GM10266 (cell line): Measurements from ENCODE around the gene NPDC1.
A peak's percentile ranks its signal among the peaks of the same experiment; 100 is the strongest.

Source experiments
- DNase-seq: peaks from one replicate; pipeline ENCODE4 v3.0.0; 2012; ENCODE audit errors: extremely low spot score
- TF ChIP-seq, protein P1 (sequence below): IDR thresholded peaks from 2 replicates; pipeline ENCODE4 v1.5.1; 2012; ENCODE audit warnings: mild to moderate bottlenecking, low read depth; ENCODE audit not compliant: control insufficient read depth, insufficient read depth; ENCODE audit errors: missing control alignments

The NPDC1 gene

DNA sequence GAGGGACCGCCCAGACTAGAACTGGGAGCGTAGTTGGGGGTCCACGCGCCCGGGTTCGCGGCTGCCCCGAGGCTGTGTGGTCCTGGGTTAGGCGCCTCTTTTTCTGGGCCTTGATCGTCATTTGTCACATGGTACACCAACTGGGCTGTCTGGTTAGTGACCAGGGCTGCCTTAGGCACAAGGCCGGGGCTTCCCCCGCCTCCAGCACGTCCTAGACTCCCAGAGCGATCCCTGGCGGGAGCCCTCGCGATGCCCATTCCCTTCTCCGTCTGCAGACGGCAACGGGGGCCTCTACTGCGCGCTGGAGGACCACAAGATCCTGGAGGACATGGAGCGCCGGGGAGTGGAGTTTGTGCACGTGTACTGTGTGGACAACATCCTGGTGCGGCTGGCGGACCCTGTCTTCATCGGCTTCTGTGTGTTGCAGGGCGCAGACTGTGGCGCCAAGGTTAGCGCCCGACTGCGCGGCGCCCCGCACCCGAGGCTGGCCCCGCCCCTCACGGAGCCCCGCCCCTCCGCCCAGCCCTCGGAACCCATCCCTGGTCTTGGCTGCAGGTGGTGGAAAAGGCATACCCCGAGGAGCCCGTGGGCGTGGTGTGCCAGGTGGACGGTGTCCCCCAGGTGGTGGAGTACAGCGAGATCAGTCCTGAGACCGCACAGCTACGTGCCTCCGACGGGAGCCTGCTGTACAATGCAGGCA lies 32.9 kb upstream of the NPDC1 start:
- DNase-seq: no peak
- TF ChIP-seq, protein P1, sequence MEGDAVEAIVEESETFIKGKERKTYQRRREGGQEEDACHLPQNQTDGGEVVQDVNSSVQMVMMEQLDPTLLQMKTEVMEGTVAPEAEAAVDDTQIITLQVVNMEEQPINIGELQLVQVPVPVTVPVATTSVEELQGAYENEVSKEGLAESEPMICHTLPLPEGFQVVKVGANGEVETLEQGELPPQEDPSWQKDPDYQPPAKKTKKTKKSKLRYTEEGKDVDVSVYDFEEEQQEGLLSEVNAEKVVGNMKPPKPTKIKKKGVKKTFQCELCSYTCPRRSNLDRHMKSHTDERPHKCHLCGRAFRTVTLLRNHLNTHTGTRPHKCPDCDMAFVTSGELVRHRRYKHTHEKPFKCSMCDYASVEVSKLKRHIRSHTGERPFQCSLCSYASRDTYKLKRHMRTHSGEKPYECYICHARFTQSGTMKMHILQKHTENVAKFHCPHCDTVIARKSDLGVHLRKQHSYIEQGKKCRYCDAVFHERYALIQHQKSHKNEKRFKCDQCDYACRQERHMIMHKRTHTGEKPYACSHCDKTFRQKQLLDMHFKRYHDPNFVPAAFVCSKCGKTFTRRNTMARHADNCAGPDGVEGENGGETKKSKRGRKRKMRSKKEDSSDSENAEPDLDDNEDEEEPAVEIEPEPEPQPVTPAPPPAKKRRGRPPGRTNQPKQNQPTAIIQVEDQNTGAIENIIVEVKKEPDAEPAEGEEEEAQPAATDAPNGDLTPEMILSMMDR: no peak

DNA sequence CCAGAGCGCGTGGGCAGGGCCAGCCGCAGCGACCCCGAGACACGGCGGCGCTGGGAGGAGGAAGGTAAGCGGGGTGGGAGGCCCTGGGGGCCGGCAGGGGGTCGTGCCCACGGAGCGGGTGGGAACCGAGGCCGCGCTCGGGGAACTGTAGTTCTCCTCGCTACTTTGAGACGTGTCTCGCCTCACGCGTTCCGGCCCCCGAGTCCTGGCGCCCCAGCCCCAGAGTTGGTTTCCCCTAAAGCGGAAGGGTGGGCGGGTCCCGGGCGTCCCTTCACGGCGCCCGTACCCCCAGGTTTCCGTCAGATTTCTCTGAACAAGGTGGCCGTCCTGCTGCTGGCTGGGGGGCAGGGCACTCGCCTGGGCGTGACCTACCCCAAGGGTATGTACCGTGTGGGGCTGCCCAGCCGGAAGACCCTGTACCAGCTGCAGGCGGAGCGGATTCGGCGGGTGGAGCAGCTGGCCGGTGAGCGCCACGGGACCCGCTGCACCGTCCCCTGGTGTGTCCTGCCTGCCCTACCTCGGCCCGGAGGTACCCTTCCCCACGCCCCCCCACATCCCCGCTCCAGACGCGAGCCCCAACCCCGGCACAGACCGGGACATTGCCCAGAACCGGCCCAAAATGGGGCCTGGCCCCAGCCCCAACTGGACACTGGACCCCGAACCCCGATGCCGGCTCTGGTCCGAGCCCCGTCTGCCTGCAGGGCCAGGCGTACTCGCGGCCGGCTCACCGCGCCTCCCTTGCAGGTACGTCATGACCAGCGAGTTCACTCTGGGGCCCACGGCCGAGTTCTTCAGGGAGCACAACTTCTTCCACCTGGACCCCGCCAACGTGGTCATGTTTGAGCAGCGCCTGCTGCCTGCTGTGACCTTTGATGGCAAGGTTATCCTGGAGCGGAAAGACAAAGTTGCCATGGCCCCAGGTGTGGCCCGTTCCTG lies 32.0 kb upstream of the NPDC1 start:
- TF ChIP-seq, protein P1: no peak
- peak; percentile 72 for DNase-seq

DNA sequence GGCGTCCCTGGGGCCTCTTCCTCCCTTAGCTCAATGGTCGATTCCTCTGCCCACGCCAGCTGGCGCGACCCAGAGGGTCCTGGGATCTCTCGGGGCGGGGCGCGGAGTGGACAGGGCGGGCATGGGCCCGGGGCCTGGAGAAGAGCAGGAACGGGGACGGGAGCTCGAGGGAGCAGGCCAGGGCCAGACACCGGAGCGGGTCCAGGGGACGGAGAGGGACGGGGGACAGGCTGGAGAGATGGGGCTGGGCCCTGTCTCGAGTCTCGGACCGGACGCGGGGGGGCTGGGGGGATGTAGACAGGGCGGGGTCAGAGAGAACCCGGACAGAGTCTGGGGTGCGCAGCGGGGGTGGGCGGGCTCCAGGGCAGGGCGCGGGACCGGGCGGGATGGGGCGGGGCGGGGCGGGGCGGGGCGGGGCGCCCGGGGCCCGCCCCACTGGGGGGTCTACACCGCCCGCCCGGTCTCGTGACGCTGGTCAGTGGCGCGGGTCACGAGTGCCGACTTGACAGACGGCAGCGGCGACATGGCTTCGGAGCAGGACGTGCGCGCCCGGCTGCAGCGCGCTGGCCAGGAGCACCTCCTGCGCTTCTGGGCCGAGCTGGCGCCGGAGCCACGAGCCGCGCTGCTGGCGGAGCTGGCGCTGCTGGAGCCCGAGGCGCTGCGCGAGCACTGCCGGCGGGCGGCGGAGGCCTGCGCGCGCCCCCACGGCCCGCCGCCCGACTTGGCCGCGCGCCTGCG lies 31.2 kb upstream of the NPDC1 start, which contains the start of gene UAP1L1:
Gene UAP1L1 (plus strand): TSS at position 508 of the 738 bp plus-strand sequence. CDS start 16 bp downstream, at position 524.
- TF ChIP-seq, protein P1: no peak
- DNase-seq: peak; percentile 93

DNA sequence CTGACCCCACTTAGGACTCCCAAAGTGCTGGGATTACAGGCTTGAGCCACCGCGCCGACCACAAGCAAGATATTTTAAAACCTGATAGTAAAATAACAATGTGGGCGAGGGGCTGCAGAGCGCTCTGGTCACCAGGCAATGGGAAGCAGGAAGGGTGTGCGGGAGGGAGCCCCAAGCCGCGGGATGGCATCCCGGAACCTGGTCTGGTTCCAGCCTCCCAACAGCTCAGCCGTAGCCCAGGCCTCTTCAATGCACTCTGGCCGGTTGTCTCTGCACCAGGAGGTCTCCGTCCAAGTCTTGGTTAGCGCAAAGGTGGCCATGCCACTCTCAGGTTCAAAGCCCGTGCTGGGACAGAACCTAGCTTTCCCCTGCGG lies 30.6 kb upstream of the NPDC1 start:
- no peak for DNase-seq
- TF ChIP-seq, protein P1: no peak

DNA sequence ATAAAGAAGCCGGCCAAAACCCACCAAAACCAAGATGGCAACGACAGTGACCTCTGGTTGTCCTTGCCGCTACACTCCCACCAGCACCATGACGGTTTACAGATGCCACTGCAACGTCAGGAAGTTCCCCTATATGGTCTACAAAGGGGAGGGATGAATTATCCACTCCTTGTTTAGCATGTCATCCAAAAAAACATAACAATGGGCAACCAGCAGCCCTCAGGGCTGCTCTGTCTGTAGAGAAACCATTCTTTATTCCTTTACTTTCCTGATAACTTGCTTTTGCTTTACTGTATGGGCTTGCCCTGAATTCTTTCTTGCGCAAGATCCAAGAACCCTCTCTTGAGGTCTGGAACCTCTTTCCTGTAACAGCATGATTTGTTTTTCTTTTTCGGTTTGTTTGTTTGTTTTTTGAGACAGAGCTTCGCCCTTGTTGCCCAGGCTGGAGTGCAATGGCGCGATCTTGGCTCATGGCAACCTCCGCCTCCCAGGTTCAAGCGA lies 29.3 kb upstream of the NPDC1 start:
- TF ChIP-seq, protein P1: no peak
- DNase-seq: no peak

DNA sequence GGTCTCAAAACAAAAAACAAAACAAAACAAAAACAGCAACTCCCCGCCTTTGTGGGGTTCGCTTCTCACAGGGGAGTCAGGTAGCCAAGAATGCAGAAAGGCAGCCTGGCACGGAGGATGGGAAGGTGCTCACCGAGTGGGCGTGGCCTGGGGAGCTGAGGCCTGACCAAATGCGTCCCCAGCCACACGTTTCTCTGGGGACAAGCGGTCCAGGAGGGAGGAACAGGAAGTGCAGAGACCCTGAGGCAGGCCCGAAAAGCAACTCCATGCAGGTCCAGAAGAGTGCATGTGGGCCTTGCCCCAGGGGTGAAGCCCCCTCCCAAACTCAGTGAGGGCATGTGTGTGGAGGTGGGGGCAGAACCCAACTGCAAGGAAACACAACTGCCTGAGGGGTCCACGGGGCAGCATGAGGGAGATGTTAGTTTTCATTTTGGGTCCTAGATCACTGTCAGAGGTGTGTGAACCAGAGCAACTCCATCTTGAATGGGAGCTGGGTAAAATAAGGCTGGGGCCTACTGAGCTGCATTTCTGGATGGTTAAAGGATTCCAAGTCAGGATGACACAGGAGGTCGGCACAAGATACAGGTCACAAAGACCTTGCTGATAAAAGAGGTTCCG lies 28.8 kb upstream of the NPDC1 start:
- no peak for DNase-seq
- TF ChIP-seq, protein P1: no peak
